HCT116 (cell line): ENCODE measurements around the gene DLST. TPM values are rescaled to one million over a fixed set of nuclear protein-coding genes. Genes with fewer than 3 reads are reported as not detected.

Experiments
- ATAC-seq: fragments of 200-7000 bp; cut with Tn5 transposase; 2 replicates; pipeline ENCODE4 v1.9.1; 2020; ENCODE audit warnings: mild to moderate bottlenecking, moderate library complexity
- BruUV-seq: library from RNA; stranded (reverse); fragments of 400-500 nt; replicated peaks from 2 replicates; lab custom pipeline; 2021; lab: Mats Ljungman, UMichigan
- CTCF ChIA-PET: fragments of 300-600 bp; sonication (Branson Sonifier 250); formaldehyde crosslinking; loops from one replicate; lab custom pipeline; 2021; ENCODE audit warnings: antibody characterized with exemption; lab: Charles Lee
- POLR2A ChIA-PET: fragments of 300-600, 350-600 bp; sonication (Branson Sonifier 250); formaldehyde crosslinking; loops from one replicate; lab custom pipeline; 2021; ENCODE audit warnings: antibody characterized with exemption; lab: Charles Lee
- RAD21 ChIA-PET, 2 experiments: fragments of 300-600 bp; sonication (Branson Sonifier 250); formaldehyde crosslinking; loops; one replicate each; lab custom pipeline; 2023; ENCODE audit warnings: low total read pairs in 2 of 2; ENCODE audit not compliant: uncharacterized antibody in 2 of 2, unreplicated experiment in 2 of 2, low non-redundant PET in 1 of 2; lab: Charles Lee
- DNase-seq: peaks from one replicate; pipeline ENCODE4 v3.0.0-alpha.2; 2010; ENCODE audit warnings: low read depth, low spot score
- H2AFZ ChIP-seq: fragments of 200-600 bp; shearing (Covaris generic), sonication (generic); 2 replicates; pipeline ENCODE4 v1.6.1; 2017; ENCODE audit warnings: low read depth, mixed run types, mixed read lengths, antibody characterized with exemption, low read length; ENCODE audit not compliant: poor library complexity, severe bottlenecking
- H3K27ac ChIP-seq: 2 replicates; pipeline ENCODE4 v1.5.1; 2012; ENCODE audit warnings: low read depth, low read length
- H3K27me3 ChIP-seq: fragments of 200-600 bp; sonication (generic); 2 replicates; pipeline ENCODE4 v1.6.1; 2016; ENCODE audit warnings: mixed run types, low read length, mixed read lengths; ENCODE audit not compliant: insufficient read depth
- H3K36me3 ChIP-seq, 2 experiments: fragments of 200-500 bp in 1 of 2; fragments of 200-600 bp in 1 of 2; sonication (Bioruptor generic) in 1 of 2; sonication (generic) in 1 of 2; 2 replicates each; pipeline versions ENCODE4 v1.5.1 to v1.6.1; 2014 to 2016; ENCODE audit warnings: low read length in 2 of 2, inconsistent platforms in 1 of 2, mixed read lengths in 1 of 2, mixed run types in 1 of 2; ENCODE audit not compliant: insufficient read depth in 2 of 2, control insufficient read depth in 1 of 2
- H3K4me1 ChIP-seq, 2 experiments: fragments of 200-600 bp in 1 of 2; sonication (generic) in 1 of 2; 2 replicates each; pipeline versions ENCODE4 v1.5.1 to v1.6.1; 2012 to 2017; ENCODE audit warnings: low read length in 2 of 2, inconsistent platforms in 1 of 2, mild to moderate bottlenecking in 1 of 2, mixed read lengths in 1 of 2, mixed run types in 1 of 2, moderate library complexity in 1 of 2; ENCODE audit not compliant: insufficient read depth in 2 of 2, control insufficient read depth in 1 of 2
- H3K4me2 ChIP-seq: fragments of 200-600 bp; sonication (generic); 2 replicates; pipeline ENCODE4 v1.6.1; 2017; ENCODE audit warnings: mixed run types, low read length, mixed read lengths
- H3K4me3 ChIP-seq, 2 experiments: fragments of 200-600 bp in 1 of 2; sonication (generic) in 1 of 2; replicated peaks in 1 of 2; 2 replicates each; pipeline ENCODE4 v1.5.1; 2011 to 2016; ENCODE audit warnings: low read length in 2 of 2, control low read depth in 1 of 2, low read depth in 1 of 2, mild to moderate bottlenecking in 1 of 2, mixed read lengths in 1 of 2, mixed run types in 1 of 2
- H3K79me2 ChIP-seq: fragments of 200-600 bp; sonication (generic); 2 replicates; pipeline ENCODE4 v1.6.1; 2017; ENCODE audit warnings: mild to moderate bottlenecking, mixed run types, low read length, moderate library complexity, mixed read lengths; ENCODE audit not compliant: insufficient read depth
- H3K9ac ChIP-seq: fragments of 200-600 bp; sonication (generic); 2 replicates; pipeline ENCODE4 v1.6.1; 2016; ENCODE audit warnings: low read length, mixed read lengths
- H3K9me2 ChIP-seq: fragments of 200-600 bp; sonication (generic), shearing (Covaris generic); 2 replicates; pipeline ENCODE4 v1.6.1; 2017; ENCODE audit warnings: mixed run types, mild to moderate bottlenecking, moderate library complexity; ENCODE audit not compliant: insufficient read depth
- H3K9me3 ChIP-seq, 2 experiments: fragments of 200-500 bp in 1 of 2; fragments of 200-600 bp in 1 of 2; sonication (Bioruptor generic) in 1 of 2; sonication (generic) in 1 of 2; 2 replicates each; pipeline ENCODE4 v1.6.1; 2014 to 2017; ENCODE audit warnings: low read length in 2 of 2, mixed read lengths in 2 of 2, inconsistent platforms in 1 of 2, low read depth in 1 of 2, mild to moderate bottlenecking in 1 of 2, mixed run types in 1 of 2, moderate library complexity in 1 of 2; ENCODE audit not compliant: control insufficient read depth in 1 of 2, insufficient read depth in 1 of 2
- H4K20me1 ChIP-seq: fragments of 200-600 bp; sonication (generic), shearing (Covaris generic); 2 replicates; pipeline ENCODE4 v1.6.1; 2017; ENCODE audit warnings: mixed run types, mild to moderate bottlenecking, moderate library complexity; ENCODE audit not compliant: insufficient read depth
- CBX3 ChIP-seq: IDR thresholded peaks from 2 replicates; pipeline ENCODE4 v1.6.1; 2012; ENCODE audit warnings: low read depth
- CEBPB ChIP-seq: IDR thresholded peaks from 2 replicates; pipeline ENCODE4 v1.6.1; 2012; ENCODE audit warnings: low read depth
- EGR1 ChIP-seq: IDR thresholded peaks from 2 replicates; pipeline ENCODE4 v1.6.1; 2012; ENCODE audit warnings: low read depth
- ELF1 ChIP-seq: IDR thresholded peaks from 2 replicates; pipeline ENCODE4 v1.6.1; 2012; ENCODE audit warnings: low read depth, borderline replicate concordance
- EZH2phosphoT487 ChIP-seq: fragments of 200-600 bp; IDR thresholded peaks from 2 replicates; pipeline ENCODE4 v1.6.1; 2018; ENCODE audit warnings: antibody characterized with exemption, borderline replicate concordance
- FOSL1 ChIP-seq: IDR thresholded peaks from 2 replicates; pipeline ENCODE4 v1.6.1; 2012; ENCODE audit warnings: low read depth
- JUND ChIP-seq: IDR thresholded peaks from 2 replicates; pipeline ENCODE4 v1.6.1; 2012
- POLR2A ChIP-seq: IDR thresholded peaks from 2 replicates; pipeline ENCODE4 v1.7.0; 2011; ENCODE audit warnings: borderline replicate concordance; ENCODE audit not compliant: insufficient read depth, insufficient read length; ENCODE audit errors: extremely low read depth
- POLR2AphosphoS5 ChIP-seq: IDR thresholded peaks from 2 replicates; pipeline ENCODE4 v1.6.1; 2011; ENCODE audit warnings: mild to moderate bottlenecking, low read depth, low read length, moderate library complexity
- SP1 ChIP-seq: IDR thresholded peaks from 2 replicates; pipeline ENCODE4 v1.6.1; 2012; ENCODE audit warnings: low read depth
- SRF ChIP-seq: IDR thresholded peaks from 2 replicates; pipeline ENCODE4 v1.6.1; 2012; ENCODE audit warnings: low read depth
- TCF7L2 ChIP-seq: IDR thresholded peaks from 2 replicates; pipeline ENCODE4 v1.7.0; 2011; ENCODE audit warnings: borderline replicate concordance, inconsistent platforms; ENCODE audit not compliant: insufficient read depth, insufficient read length; ENCODE audit errors: extremely low read depth
- intact Hi-C: fragments of 100-400 bp; cut with micrococcal nuclease; formaldehyde crosslinking; loops from 2 replicates; pipeline ENCODE4 v1.10.0; 2022
- total RNA-seq: library from RNA; stranded (reverse); gene quantifications from one replicate; pipeline ENCODE4 v1.2.1, GENCODE V29; 2021; ENCODE audit not compliant: unreplicated experiment
- TF ChIP-seq, protein P1 (sequence below): IDR thresholded peaks from 2 replicates; pipeline ENCODE4 v1.6.1; 2011; ENCODE audit warnings: mild to moderate bottlenecking, low read length, moderate library complexity; ENCODE audit not compliant: insufficient replicate concordance; ENCODE audit errors: extremely low read depth
- TF ChIP-seq, protein P2 (sequence below), 3 experiments: fragments of 200-600 bp in 1 of 3; sonication (generic) in 1 of 3; IDR thresholded peaks in 2 of 3; conservative IDR thresholded peaks in 1 of 3; 2 replicates each; pipeline ENCODE4 v1.5.1; 2012 to 2017; ENCODE audit warnings: low read depth in 2 of 3, low read length in 2 of 3, antibody characterized with exemption in 1 of 3, borderline replicate concordance in 1 of 3, control low read depth in 1 of 3, mild to moderate bottlenecking in 1 of 3, mixed read lengths in 1 of 3, mixed run types in 1 of 3, moderate library complexity in 1 of 3; ENCODE audit not compliant: insufficient read depth in 1 of 3

The DLST gene
- total RNA-seq, 1 experiment from 2014 or later: 101 TPM

DNA sequence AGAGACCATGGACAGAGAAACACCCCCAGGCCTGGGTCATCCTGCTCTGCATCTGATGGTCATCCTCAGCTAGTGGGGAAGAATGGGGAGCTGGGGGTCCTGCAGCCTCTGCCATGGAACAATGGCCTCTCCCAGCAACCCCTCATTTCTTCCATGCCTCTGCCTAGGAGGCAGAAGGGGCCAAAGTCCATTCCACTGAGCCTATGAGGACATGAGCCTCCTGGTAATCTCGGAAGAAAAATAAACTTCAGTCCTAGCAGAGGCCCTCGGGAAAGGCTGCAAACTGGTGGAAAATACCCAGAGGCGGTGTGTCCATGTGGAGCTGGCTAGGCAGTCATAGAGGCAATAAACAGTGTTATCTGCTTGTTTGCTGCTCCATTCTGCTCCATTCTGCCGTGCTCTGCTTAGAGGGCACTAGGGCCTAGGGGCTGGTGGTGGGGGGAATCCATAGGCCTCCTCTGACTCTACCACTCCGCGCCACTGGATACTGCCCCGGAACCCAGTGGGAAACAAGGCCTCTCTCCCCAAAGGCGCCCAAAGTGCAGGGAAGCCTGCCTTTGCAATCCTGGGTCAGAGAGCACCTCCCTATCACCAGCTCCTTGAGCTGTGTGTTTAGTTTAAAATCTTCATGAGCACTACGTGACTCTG lies 69.2 kb downstream of the DLST start:
- Histone ChIP-seq H4K20me1 (no peaks in the 10 kb centered on the region), H2AFZ (no peak overlapping the region), H3K27ac (no peak overlapping the region), H3K4me2 (no peak overlapping the region), H3K9me3 (no peaks in the 10 kb centered on the region), H3K4me1 (peaks cover 4 to 19% of the 10 kb centered on the region in 2 experiments; a peak in 3 of 4 replicates), H3K27me3 (no peaks in the 10 kb centered on the region), H3K9ac (no peak overlapping the region), H3K9me2 (no peaks in the 10 kb centered on the region), H3K79me2 (no peaks in the 10 kb centered on the region), H3K4me3 (no peak overlapping the region), H3K36me3 (no peaks in the 10 kb centered on the region)
- ATAC-seq: no peak
- ChIA-PET RAD21 (no interaction called here), CTCF (no interaction called here), POLR2A (no interaction called here)
- no peak for TF ChIP-seq CEBPB
- TF ChIP-seq POLR2AphosphoS5: no peak
- no peak for TF ChIP-seq CBX3
- no peak for TF ChIP-seq ELF1
- TF ChIP-seq SRF: no peak
- TF ChIP-seq FOSL1: no peak
- no peak for TF ChIP-seq SP1
- no peak for TF ChIP-seq TCF7L2
- TF ChIP-seq POLR2A: no peak
- TF ChIP-seq, protein P1, sequence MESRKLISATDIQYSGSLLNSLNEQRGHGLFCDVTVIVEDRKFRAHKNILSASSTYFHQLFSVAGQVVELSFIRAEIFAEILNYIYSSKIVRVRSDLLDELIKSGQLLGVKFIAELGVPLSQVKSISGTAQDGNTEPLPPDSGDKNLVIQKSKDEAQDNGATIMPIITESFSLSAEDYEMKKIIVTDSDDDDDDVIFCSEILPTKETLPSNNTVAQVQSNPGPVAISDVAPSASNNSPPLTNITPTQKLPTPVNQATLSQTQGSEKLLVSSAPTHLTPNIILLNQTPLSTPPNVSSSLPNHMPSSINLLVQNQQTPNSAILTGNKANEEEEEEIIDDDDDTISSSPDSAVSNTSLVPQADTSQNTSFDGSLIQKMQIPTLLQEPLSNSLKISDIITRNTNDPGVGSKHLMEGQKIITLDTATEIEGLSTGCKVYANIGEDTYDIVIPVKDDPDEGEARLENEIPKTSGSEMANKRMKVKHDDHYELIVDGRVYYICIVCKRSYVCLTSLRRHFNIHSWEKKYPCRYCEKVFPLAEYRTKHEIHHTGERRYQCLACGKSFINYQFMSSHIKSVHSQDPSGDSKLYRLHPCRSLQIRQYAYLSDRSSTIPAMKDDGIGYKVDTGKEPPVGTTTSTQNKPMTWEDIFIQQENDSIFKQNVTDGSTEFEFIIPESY: no peak
- no peak for TF ChIP-seq JUND
- no peak for TF ChIP-seq EZH2phosphoT487
- TF ChIP-seq EGR1: no peak
- TF ChIP-seq, protein P2, sequence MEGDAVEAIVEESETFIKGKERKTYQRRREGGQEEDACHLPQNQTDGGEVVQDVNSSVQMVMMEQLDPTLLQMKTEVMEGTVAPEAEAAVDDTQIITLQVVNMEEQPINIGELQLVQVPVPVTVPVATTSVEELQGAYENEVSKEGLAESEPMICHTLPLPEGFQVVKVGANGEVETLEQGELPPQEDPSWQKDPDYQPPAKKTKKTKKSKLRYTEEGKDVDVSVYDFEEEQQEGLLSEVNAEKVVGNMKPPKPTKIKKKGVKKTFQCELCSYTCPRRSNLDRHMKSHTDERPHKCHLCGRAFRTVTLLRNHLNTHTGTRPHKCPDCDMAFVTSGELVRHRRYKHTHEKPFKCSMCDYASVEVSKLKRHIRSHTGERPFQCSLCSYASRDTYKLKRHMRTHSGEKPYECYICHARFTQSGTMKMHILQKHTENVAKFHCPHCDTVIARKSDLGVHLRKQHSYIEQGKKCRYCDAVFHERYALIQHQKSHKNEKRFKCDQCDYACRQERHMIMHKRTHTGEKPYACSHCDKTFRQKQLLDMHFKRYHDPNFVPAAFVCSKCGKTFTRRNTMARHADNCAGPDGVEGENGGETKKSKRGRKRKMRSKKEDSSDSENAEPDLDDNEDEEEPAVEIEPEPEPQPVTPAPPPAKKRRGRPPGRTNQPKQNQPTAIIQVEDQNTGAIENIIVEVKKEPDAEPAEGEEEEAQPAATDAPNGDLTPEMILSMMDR (IDR thresholded peaks at IDR 0.05 in 2 of 3, conservative IDR thresholded peaks at IDR 0.05 in 1 of 3; ENCODE audit: borderline replicate concordance in 1 of 3, insufficient read depth in 1 of 3, low read depth in 2 of 3, low read length in 2 of 3): no peak
- BruUV-seq: no TSS peak
- DNase-seq: no peak
- intact Hi-C loops: no loop called here
